GM19324 (cell line): ENCODE data around the gene FUZ.

Experiments used
- ATAC-seq: cut with Tn5 transposase; IDR thresholded peaks from one replicate; pipeline ENCODE4 v1.9.1; 2021; ENCODE audit warnings: mild to moderate bottlenecking, moderate library complexity; ENCODE audit not compliant: unreplicated experiment, low FRiP score

Gene FUZ

GRCh38 chr19:49763230-49763629 is 49.9 kb downstream of the FUZ start, which contains the start of gene TSKS:
Gene TSKS, minus strand, starts transcription at chr19:49763306. Its CDS starts 59 bp downstream, at chr19:49763247.
- ATAC-seq = no peak

GRCh38 chr19:49761625-49762311 is 51.3 kb downstream of the FUZ start:
- no peak for ATAC-seq

GRCh38 chr19:49761249-49761624 is 51.9 kb downstream of the FUZ start:
- no peak for ATAC-seq

GRCh38 chr19:49758292-49758691 is 54.8 kb downstream of the FUZ start:
- no peak for ATAC-seq
